GM19397 (cell line): ENCODE measurements around the gene CALU.

Source experiments
- ATAC-seq: cut with Tn5 transposase; IDR thresholded peaks from one replicate; pipeline ENCODE4 v1.9.1; 2021; ENCODE audit warnings: mild to moderate bottlenecking, moderate library complexity; ENCODE audit not compliant: unreplicated experiment

CALU gene

DNA sequence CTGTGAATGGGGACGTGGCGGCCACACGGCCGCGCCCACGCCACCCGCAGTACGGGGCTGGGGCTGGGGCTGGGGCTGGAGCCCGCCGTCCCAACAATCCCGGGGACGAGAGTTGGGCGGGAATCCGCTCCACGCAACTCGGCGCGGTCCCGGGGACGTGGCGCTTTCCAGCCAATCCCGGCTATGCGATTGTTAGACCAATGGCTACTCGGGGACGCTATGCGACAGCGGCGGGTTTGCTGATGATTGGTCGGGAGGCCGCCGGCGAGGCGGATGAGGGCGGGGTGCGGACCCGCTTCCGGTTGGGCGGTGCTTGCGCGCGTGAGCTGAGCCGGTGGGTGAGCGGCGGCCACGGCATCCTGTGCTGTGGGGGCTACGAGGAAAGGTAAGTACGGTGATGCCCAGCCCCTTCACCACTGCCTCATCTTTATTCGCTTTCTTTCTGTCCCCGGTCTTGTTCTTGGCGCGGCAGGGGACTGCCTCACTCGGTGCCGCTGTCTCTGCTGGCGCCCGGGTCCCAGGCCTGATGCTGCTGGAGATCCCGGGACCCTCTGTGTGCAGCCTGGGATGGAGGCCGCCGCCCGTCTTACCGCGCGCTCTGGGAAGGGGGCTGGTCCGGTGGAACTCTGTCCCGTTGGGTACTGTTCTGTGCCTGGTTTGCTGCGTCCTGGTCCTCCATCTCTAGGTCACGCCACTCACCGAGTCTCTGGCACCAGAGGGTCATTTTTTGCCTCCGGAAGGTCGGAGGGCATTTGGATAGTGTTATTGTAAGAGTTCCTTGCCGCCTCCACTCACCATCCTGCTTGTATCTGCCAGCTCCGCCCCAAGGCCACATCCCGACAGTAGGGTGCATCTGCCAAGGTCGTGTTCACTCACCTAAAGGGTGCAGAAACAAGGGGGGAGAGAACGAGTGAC lies at the start of gene CALU:
CALU (plus strand) TSS at position 312 of the 915 bp plus-strand sequence. CDS start 9,225 bp downstream, outside the sequence.
- peak; percentile 99 for ATAC-seq

DNA sequence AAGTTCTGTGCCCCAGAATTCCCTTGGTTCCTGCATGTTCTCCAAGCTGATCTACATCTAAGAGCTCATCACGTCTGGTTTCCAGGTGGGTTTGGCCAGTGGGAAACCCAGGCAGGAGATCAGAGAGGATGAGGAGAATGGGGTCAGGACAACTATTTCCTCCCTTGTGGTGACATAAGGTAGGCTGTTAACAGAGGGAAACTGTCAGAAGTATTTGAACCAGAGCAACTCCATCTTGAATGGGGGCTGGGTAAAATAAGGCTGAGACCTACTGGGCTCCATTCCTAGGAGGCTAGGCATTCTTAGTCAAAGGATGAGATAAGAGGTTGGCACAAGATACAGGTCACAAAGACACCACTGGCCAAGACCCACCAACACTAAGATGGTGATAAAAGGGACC lies 47.9 kb upstream of the CALU start:
- ATAC-seq, result no peak

DNA sequence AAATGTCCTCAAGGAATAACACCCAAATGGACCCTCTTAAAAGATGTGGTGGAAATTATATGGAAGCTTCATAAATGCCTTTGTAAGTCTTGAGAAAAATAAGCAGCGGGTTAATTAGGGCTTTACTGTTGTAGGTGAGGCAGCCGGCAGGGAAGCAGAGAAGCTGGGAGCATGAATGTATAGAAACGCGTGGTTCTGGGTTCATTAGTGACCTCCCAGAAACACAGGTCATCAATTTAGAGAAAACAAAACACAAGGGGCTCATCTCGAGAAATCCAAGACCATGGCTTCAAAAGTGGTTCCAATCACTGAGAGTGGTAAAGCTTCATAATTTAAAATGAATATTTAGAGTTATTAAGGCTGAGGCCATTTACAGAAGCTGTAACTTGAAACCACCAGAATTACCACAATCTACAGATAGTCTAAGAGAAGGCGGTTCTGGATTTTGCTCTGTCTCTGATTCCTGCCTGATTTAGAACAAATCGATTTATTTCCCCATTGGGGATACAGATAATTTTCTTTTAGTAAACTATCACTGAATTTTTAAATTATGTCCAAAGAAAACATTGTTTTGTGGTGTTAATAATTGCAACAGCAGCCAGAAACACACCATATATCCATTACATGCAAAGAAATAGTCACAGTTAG lies 46.4 kb upstream of the CALU start:
- ATAC-seq, result no peak

DNA sequence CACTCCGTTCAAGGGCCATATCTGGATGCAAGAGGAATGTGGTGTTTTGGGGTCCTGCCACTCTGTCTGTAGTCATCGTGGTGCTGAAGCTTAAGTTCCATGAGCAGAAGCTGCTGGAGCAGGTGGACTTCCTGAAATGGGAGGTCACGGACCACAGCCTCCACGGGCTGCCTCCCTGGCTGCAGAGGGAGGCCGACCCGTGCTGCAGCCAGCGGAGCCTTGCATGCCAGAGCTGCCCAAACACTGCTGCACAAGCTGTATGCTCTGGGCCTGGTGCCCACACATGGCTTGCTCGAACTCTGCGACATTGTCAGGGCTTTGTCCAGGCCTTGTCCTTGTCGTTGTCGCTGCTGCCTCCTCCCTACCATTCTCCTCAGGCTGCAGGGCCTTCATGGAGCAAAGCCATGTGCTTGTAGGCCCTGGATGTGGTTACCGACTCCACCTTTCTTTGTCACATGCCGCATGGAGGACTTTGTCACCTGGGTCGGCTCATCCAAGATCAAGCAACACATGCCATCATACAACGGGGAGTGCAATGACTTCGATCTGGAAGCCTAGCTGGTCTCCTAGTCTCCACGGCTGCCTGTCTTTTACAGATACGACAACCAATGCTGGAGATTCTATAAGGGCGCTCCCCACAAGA lies 45.7 kb upstream of the CALU start:
- ATAC-seq, result no peak

DNA sequence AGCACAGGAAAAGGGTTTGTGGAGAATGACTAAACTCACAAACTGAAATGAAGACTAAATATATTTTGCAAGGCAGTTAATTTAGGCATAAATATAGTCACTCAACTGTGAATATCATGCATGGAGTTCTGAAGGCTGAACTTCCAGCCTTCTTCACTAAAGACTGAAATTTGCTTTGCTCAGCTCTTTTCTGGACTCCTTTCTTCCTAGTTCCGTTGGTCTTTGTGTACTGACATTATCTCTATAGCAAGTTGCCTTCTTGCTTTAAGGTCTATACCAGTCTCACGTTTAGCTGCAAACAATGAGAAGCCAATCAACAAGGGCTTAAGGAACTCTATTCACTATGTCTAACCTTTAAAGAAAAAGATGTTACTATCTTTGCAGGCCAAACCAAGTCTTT lies 44.4 kb upstream of the CALU start:
- ATAC-seq, result no peak

DNA sequence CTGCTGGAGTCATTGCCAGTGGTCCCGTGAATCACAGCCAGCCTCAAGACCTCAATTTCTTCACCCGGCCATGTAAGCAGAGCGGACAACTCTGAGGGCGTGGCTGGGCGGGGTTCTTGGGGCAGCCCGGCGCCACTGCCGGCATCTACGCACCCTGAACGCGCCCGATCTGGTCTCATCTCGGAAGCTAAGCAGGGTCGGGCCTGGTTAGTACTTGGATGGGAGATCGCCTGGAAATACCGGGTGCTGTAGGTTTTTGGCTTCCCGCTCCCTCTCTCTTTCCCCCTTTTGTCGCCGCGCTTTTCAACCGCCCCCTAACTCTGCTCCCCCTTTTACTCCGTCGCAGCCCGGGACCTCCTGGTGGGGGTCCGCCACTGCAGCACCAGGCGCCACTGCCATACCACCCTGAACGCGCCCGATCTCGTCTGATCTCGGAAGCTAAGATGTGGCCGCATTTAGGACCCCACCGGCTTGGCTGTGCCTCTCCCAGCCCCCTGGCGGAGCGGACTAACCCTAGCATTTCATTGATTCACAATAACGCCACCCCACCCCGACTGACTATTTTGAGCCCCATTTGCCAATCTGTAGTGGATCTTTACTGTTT lies 41.8 kb upstream of the CALU start:
- no peak for ATAC-seq

DNA sequence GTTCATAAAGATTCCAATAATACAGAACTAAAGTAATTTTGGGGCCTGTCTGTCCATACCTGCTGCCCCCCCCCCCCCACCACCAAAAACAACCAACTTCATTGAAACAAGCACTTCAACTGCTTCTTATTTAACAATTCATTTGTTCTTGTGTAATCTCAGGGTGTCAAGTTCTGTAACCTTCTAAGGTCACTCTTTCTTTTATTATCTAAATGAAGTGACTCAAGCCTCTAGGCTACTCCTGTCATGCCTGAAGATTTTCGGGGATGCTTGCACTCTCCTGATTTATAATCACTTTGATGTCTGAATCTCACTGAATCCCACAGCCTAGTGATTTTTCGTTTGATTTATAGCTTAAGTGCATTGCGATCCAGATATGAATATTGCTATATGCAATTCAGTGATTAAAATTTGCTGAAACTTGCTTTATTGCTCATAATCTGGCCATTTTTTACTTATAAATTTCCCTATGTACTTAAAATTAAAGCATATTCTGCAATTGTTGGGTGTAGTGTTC lies 39.9 kb upstream of the CALU start:
- ATAC-seq, result no peak

DNA sequence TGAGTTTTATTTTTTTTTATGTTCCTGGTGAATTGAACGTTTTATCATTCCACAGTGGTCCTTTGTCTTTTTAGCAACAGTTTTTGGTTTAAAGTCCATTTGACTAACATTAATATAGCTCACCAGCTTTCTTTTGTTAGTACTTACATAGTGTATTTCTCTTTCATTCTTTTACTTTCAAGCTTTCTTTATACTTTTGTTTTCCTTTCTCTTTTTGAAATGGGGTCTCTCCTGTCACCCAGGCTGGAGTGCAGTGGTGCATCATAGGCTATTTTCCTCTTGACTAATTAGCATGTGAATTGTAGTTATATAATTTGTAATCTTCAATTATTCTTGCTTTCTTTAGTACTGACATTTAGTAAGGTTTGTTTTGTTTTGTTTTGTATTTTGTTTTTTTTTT lies 39.3 kb upstream of the CALU start:
- no peak for ATAC-seq

DNA sequence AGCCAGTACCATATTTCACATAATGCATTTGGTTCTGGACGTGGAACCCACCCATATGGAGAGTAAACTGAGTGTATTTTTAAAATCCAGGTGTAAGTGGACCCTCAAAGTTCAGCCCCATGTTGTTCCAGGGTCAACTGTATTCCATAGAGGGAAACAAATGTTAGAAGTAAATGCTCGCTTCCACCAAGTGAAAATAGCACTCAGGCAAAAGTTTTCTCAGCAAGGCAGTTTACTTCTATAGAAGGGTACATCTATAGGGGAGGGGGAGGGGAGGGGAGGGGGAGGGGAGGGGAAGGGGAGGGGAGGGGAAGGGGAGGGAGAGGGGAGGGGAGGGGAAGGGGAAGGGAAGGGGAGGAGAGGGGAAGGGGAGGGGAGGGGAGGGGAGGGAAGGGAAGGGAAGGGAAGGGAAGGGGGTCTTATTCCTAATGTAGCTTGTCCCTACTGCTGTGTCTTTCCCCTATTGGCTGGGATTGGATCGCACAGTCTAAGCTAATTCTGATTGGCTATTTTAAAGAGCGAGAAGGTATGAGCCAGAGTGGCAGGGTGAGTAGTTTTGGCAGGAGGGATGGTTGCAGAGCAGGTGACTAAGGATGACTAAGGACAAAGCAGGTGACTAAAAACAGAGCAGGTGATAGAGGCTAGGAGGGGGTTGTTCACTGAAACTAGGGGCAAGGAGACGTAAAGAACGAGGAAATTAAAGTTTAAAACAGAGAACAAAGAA lies 37.9 kb upstream of the CALU start:
- ATAC-seq, result no peak

DNA sequence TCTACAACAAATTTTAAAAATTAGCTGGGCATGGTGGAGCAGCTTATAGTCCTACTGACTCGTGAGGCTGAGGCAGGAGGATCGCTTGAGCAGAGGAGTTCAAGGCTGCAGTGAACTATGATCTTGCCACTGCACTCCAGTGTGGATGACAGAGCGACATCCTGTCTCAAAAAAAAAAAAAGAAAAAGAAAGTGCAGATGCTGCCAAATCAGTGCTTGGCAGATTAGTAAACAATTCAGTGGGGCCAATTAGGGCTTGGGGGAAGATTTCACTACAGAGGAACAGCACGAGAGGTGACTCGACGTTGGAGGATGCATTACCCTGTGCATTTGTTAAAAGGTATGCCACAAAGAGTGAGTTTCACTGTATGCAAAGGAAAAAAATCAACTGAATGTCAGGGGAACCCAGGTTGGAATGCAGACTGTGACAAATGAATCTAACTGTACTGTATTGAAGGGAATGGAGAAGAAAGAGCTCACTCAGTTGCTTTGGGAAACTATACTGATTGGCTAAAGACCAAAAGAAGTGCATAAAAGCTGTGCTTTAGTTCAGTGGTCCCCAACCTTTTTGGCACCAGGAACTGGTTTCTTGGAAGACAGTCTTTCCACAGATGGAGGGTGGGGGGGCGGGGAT lies 35.4 kb upstream of the CALU start:
- ATAC-seq, result no peak

DNA sequence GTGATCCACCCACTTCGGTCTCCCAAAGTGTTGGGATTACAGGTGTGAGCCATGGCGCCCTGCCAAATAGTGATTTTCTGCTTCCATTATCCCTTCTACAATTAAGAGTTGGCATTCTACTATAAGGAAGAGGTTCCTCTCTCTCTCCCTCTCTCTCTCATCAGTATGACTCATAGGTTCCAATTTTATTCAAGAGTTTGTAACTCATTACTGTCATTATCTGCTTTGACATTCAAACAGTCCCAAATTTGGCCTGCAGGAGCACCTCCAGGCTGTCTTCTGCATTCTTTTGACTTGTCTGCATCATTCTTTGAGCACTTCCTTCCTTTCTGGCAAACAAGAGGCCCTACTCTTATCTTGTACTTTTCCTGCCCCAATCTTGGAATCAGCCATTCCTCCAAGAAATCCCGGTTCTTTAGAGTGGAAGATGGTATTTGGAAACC lies 33.2 kb upstream of the CALU start:
- ATAC-seq, result no peak

DNA sequence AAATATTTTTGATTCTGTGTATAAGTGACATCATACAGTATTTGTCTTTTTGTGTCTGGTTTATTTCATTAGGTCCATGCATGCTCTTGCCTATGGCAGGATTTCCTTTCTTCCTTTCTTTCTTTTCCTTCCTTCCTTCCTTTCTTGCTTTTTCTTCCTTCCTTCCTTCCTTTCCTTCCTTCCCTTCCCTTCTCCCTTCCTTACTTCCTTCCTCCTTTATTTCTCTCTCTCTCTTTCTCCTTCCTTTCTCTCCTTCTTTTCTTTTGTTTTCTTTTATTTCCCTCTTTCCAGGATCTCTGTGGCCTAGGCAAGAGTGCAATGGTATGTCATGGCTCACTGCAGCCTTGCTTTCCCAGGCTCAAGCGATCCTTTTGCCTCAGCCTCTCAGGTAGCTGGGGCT lies 31.4 kb upstream of the CALU start:
- ATAC-seq, result no peak

DNA sequence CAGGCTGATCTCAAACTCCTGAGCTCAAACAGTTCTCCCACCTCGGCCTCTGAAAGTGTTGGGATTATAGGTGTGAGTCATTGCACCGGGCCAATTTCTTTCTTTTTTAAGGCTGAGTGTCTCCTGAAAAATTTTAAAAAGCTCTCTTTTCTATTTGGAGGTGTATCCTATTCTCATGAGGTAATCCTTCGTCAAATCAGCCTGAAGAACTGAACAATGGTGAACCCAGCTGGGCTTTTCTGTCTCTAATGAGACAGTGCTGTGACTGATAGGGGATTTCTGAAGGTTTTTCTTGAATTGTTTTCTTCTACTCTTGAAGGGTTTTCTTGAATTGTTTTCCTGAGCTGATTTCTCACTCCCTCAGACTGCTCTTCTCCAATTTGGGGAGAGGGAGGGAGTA lies 30.9 kb upstream of the CALU start:
- no peak for ATAC-seq

DNA sequence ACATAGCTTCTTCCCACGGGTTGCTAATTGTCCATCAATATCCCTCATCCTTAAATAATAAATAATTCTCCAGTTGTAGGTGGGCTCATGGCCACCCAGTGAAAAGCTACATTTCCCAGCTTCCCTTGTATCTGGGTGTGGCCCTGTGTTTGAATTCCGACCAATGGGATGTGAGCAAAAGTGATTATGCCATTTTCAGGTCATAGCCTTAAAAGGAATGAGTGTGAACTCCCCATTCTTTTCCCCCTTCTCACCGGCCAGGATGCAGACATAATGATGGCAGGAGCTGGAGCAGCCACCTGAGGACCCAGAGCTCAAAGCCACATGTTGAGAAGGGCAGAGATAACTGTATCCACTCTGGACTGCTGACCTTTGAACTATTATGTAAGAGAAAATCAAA lies 30.3 kb upstream of the CALU start:
- ATAC-seq, result no peak

DNA sequence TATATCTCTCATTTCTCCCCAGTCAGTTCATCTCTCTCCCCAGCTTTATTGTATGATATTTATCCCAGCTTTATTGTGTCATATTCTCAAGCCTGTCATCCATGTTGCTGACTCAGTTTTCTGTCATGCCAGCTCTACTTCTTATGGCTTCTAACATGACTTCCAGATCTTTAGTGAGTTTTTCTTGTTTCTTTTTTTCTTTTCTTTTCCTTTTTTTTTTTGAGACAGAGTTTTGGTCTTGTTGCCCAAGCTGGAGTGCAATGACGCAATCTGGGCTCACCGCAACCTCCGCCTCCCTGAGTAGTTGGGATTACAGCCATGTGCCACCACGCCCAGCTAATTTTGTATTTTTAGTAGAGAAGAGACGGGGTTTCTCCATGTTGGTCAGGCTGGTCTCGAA lies 28.7 kb upstream of the CALU start:
- no peak for ATAC-seq

DNA sequence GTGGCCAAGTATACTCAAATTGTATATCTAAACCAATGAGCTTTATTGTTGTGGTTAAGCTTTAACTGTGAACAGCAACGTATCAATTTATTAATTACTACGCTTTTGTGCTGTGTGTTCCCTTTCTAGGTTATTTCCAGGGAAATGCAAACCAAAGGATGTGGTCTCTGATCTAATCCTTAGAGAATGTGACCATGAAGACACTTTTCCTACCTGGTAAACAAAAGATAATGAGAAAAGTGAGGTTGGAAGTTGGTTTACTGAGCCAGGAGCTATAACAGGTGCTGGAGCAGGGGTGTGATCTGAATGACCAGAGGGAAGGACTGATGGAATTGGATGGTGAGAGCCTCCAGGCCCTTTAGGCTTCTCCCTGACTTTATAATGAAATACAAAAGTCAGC lies 25.4 kb upstream of the CALU start:
- ATAC-seq, result no peak

DNA sequence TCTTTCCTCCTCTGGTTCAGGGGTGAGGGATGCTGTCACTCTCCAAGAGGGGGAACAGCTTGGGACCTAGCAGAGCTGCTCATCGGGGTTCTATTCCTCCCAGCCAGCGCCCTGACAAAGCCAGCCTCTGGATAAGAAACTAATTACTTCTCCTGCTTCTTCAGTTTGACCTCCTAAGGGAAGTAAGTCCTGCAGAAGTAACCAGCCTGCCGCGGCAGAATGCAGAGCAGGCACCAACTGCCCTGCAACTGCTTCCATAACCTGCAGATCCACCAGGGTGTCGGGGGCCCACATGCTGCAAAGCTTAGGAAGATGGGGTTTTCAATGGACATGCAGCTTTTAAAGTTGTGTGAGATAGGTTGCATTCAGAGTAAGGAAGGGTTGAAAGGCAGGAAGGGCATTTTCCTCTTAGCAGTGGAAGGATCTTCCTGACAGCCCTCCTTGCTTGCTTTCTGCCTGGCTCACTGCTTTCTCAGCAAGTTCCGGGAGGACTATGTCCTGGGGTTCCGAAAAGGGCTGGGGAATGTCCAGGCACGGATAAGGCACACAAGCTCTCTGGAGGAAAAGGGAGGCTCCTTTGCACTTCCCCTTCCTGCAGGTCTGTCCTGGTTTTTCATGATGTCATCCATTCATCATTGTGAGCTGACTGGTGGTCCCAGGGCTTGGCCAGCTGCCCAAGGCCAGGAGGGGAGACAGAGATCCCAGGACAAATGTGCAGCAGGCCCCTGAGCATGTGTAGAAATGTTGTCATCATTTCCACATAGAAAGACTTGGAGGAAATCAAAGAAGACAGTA lies 24.3 kb upstream of the CALU start:
- ATAC-seq, result no peak

DNA sequence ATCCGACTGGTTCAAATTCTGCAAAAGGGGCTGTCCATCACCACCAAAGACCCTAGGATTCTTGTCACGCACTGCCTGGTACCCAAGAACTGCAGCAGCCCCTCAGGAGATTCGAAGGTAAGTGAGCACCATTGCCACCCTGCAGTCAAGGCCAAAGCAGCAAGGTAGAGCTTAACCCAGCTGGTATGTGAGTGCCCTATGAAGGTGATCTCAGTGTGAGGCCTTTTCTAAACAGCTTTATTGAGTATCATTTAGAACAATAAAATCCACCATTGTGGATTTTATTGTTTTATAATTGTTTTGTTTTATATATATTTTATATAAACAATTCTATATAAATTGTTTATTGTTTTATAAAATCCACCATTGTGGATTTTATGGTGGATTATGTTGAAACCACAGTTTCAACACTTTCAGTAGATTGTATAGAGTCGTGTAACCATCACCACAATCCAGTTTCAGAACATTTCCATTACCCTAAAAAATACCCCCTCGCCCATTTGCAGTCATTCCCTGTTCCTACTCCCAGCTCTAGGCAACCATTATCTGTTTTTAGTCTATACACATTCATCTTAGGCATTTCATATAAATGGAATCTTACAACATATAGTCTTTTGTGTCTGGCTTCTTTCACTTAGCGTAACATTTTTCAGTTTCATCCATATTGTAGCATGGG lies 20.1 kb upstream of the CALU start:
- no peak for ATAC-seq

DNA sequence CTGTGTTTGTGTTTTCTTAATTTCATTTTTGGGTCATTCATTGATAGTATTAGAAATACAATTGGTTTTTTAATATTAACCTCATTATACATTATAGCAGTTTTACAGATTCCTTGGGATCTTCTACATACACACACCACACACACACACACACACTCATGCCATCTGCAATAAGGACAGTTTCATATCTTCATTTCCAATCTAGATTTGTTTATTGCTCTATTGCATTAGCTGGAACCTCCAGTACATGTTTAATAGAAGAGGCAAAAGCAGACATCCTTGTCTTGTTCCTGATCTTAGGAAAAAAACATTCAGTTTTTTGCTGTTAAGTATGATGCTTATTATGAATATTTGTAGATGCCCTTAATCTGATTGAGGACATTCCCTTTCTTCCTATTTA lies 17.8 kb upstream of the CALU start:
- ATAC-seq, result no peak
